Testis (tissue), 2 donors: Measurements from ENCODE around the gene ARFGEF3.

Source experiments
- POLR2A ChIP-seq: fragments of 450-650 bp; IDR thresholded peaks from one replicate; pipeline ENCODE4 v1.6.1; 2017; ENCODE audit warnings: antibody characterized with exemption, mild to moderate bottlenecking, moderate library complexity
- TF ChIP-seq, protein P1 (sequence below), 3 experiments: fragments of 450-650 bp in 2 of 3; fragments of 200-600 bp in 1 of 3; sonication (generic) in 1 of 3; IDR thresholded peaks; one replicate each; pipeline ENCODE4 v1.5.1; 2016 to 2019; ENCODE audit warnings: antibody characterized with exemption in 3 of 3, mild to moderate bottlenecking in 2 of 3, moderate library complexity in 1 of 3

- TF ChIP-seq, protein P1, sequence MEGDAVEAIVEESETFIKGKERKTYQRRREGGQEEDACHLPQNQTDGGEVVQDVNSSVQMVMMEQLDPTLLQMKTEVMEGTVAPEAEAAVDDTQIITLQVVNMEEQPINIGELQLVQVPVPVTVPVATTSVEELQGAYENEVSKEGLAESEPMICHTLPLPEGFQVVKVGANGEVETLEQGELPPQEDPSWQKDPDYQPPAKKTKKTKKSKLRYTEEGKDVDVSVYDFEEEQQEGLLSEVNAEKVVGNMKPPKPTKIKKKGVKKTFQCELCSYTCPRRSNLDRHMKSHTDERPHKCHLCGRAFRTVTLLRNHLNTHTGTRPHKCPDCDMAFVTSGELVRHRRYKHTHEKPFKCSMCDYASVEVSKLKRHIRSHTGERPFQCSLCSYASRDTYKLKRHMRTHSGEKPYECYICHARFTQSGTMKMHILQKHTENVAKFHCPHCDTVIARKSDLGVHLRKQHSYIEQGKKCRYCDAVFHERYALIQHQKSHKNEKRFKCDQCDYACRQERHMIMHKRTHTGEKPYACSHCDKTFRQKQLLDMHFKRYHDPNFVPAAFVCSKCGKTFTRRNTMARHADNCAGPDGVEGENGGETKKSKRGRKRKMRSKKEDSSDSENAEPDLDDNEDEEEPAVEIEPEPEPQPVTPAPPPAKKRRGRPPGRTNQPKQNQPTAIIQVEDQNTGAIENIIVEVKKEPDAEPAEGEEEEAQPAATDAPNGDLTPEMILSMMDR (IDR thresholded peaks at IDR 0.05), result no peak
- TF ChIP-seq POLR2A, result no peak
Measured at GRCh38 chr6:138237463-138237862, 75.7 kb downstream of the ARFGEF3 start.
